HEK293 (cell line): Measurements from ENCODE around the gene TUBB2A.
A peak's percentile ranks its signal among the peaks of the same experiment; 100 is the strongest.

Experiments
- CTCF ChIA-PET: fragments of 350-600 bp; formaldehyde crosslinking; extraction: SDS; loops from one replicate; lab custom pipeline; 2021; ENCODE audit warnings: antibody characterized with exemption; lab: Yijun Ruan, JAX
- POLR2A ChIA-PET: fragments of 300-600 bp; formaldehyde crosslinking; extraction: SDS; loops from one replicate; lab custom pipeline; 2020; ENCODE audit warnings: antibody characterized with exemption, inconsistent platforms; lab: Yijun Ruan, JAX
- H3K27ac ChIP-seq: fragments of 200-500 bp; sonication (Bioruptor generic); 2 replicates; pipeline ENCODE4 v1.5.1; 2014; ENCODE audit warnings: low read depth, low read length, control low read depth, inconsistent platforms; ENCODE audit errors: extremely low read depth
- H3K36me3 ChIP-seq, 2 experiments: fragments of 200-500 bp in 1 of 2; sonication (Bioruptor generic) in 1 of 2; 1 replicate in 1 of 2; 2 replicates in 1 of 2; pipeline ENCODE4 v1.5.1; 2014 to 2017; ENCODE audit warnings: inconsistent platforms in 2 of 2, low read length in 2 of 2; ENCODE audit not compliant: control insufficient read depth in 2 of 2, insufficient read depth in 1 of 2
- H3K4me1 ChIP-seq: fragments of 200-500 bp; sonication (Bioruptor generic); 2 replicates; pipeline ENCODE4 v1.5.1; 2014; ENCODE audit warnings: mild to moderate bottlenecking, low read length, inconsistent platforms; ENCODE audit not compliant: control insufficient read depth, insufficient read depth
- H3K4me3 ChIP-seq: 2 replicates; pipeline ENCODE4 v1.5.1; 2011; ENCODE audit warnings: low read depth, mild to moderate bottlenecking, control low read depth, low read length, moderate library complexity
- H3K9me3 ChIP-seq: fragments of 200-500 bp; sonication (Bioruptor generic); 2 replicates; pipeline ENCODE4 v1.5.1; 2014; ENCODE audit warnings: low read depth, low read length, inconsistent platforms; ENCODE audit not compliant: control insufficient read depth, insufficient read depth
- EGR2 ChIP-seq: fragments of 450-650 bp; formaldehyde crosslinking; IDR thresholded peaks from 2 replicates; pipeline ENCODE4 v1.5.1; 2016; ENCODE audit warnings: low read depth, missing biosample characterization, missing genetic modification characterization
- GLIS1 ChIP-seq: fragments of 450-650 bp; formaldehyde crosslinking; IDR thresholded peaks from 2 replicates; pipeline ENCODE4 v1.5.1; 2016; ENCODE audit warnings: missing biosample characterization, missing genetic modification characterization
- KLF10 ChIP-seq: fragments of 450-650 bp; IDR thresholded peaks from 2 replicates; pipeline ENCODE4 v1.5.1; 2018; ENCODE audit warnings: missing biosample characterization, mild to moderate bottlenecking, missing genetic modification characterization
- KLF9 ChIP-seq: fragments of 450-650 bp; formaldehyde crosslinking; IDR thresholded peaks from 2 replicates; pipeline ENCODE4 v1.5.1; 2016; ENCODE audit warnings: missing biosample characterization, missing genetic modification characterization, low read depth
- MZF1 ChIP-seq: fragments of 450-650 bp; formaldehyde crosslinking; IDR thresholded peaks from 2 replicates; pipeline ENCODE4 v1.5.1; 2017; ENCODE audit warnings: missing biosample characterization, missing genetic modification characterization, borderline replicate concordance
- OSR2 ChIP-seq: fragments of 450-650 bp; formaldehyde crosslinking; IDR thresholded peaks from 2 replicates; pipeline ENCODE4 v1.5.1; 2016; ENCODE audit warnings: missing biosample characterization, missing genetic modification characterization
- PATZ1 ChIP-seq: fragments of 450-650 bp; formaldehyde crosslinking; IDR thresholded peaks from 2 replicates; pipeline ENCODE4 v1.5.1; 2016; ENCODE audit warnings: missing biosample characterization, missing genetic modification characterization
- REPIN1 ChIP-seq: fragments of 450-650 bp; formaldehyde crosslinking; IDR thresholded peaks from 2 replicates; pipeline ENCODE4 v1.5.1; 2017; ENCODE audit warnings: missing biosample characterization, missing genetic modification characterization, low read depth
- SCRT2 ChIP-seq: fragments of 450-650 bp; formaldehyde crosslinking; IDR thresholded peaks from 2 replicates; pipeline ENCODE4 v1.5.1; 2016; ENCODE audit warnings: missing biosample characterization, missing genetic modification characterization
- SP3 ChIP-seq: fragments of 450-650 bp; formaldehyde crosslinking; IDR thresholded peaks from 2 replicates; pipeline ENCODE4 v1.5.1; 2016; ENCODE audit warnings: missing biosample characterization, missing genetic modification characterization
- TCF7L2 ChIP-seq: IDR thresholded peaks from 2 replicates; pipeline ENCODE4 v1.6.1; 2011; ENCODE audit warnings: low read depth, mild to moderate bottlenecking, inconsistent platforms, low read length, moderate library complexity, borderline replicate concordance
- ZBTB11 ChIP-seq: fragments of 450-650 bp; formaldehyde crosslinking; conservative IDR thresholded peaks from 2 replicates; pipeline ENCODE4 v1.5.1; 2016; ENCODE audit warnings: low read depth, missing biosample characterization, missing genetic modification characterization
- ZBTB26 ChIP-seq: fragments of 450-650 bp; formaldehyde crosslinking; optimal IDR thresholded peaks from 2 replicates; pipeline ENCODE3; 2016; ENCODE audit warnings: missing biosample characterization, mild to moderate bottlenecking, missing genetic modification characterization
- ZFP69B ChIP-seq: fragments of 450-650 bp; formaldehyde crosslinking; IDR thresholded peaks from 2 replicates; pipeline ENCODE4 v1.5.1; 2016; ENCODE audit warnings: missing biosample characterization, missing genetic modification characterization
- ZNF148 ChIP-seq: fragments of 450-650 bp; formaldehyde crosslinking; IDR thresholded peaks from 2 replicates; pipeline ENCODE4 v1.5.0; 2017; ENCODE audit warnings: missing biosample characterization, missing genetic modification characterization, borderline replicate concordance
- ZNF292 ChIP-seq: fragments of 450-650 bp; formaldehyde crosslinking; IDR thresholded peaks from 2 replicates; pipeline ENCODE4 v1.5.1; 2016; ENCODE audit warnings: low read depth, missing biosample characterization, missing genetic modification characterization, borderline replicate concordance
- ZNF311 ChIP-seq: fragments of 450-650 bp; formaldehyde crosslinking; IDR thresholded peaks from 2 replicates; pipeline ENCODE4 v1.5.1; 2017; ENCODE audit warnings: missing biosample characterization, missing genetic modification characterization, borderline replicate concordance
- ZNF335 ChIP-seq: fragments of 450-650 bp; formaldehyde crosslinking; conservative IDR thresholded peaks from 2 replicates; pipeline ENCODE4 v1.5.1; 2016; ENCODE audit warnings: missing biosample characterization, missing genetic modification characterization
- ZNF341 ChIP-seq: fragments of 450-650 bp; formaldehyde crosslinking; IDR thresholded peaks from 2 replicates; pipeline ENCODE4; 2016; ENCODE audit warnings: low read depth, missing biosample characterization, missing genetic modification characterization
- ZNF449 ChIP-seq: fragments of 450-650 bp; formaldehyde crosslinking; IDR thresholded peaks from 2 replicates; pipeline ENCODE4 v1.5.1; 2017; ENCODE audit warnings: missing biosample characterization, mild to moderate bottlenecking, missing genetic modification characterization, moderate library complexity
- ZNF501 ChIP-seq: fragments of 450-650 bp; formaldehyde crosslinking; IDR thresholded peaks from 2 replicates; pipeline ENCODE4 v1.5.1; 2016; ENCODE audit warnings: missing biosample characterization, missing genetic modification characterization
- ZNF514 ChIP-seq: fragments of 450-650 bp; formaldehyde crosslinking; IDR thresholded peaks from 2 replicates; pipeline ENCODE4 v1.5.1; 2016; ENCODE audit warnings: missing biosample characterization, missing genetic modification characterization
- ZNF560 ChIP-seq: fragments of 450-650 bp; formaldehyde crosslinking; IDR thresholded peaks from 2 replicates; pipeline ENCODE4 v1.5.1; 2017; ENCODE audit warnings: missing biosample characterization, missing genetic modification characterization, borderline replicate concordance
- ZNF600 ChIP-seq: fragments of 450-650 bp; formaldehyde crosslinking; IDR thresholded peaks from 2 replicates; pipeline ENCODE4 v1.5.1; 2016; ENCODE audit warnings: missing biosample characterization, missing genetic modification characterization
- ZNF658 ChIP-seq: fragments of 450-650 bp; formaldehyde crosslinking; IDR thresholded peaks from 2 replicates; pipeline ENCODE4; 2016; ENCODE audit warnings: missing biosample characterization, missing genetic modification characterization
- ZNF76 ChIP-seq: fragments of 450-650 bp; formaldehyde crosslinking; IDR thresholded peaks from 2 replicates; pipeline ENCODE4; 2016; ENCODE audit warnings: low read depth, missing biosample characterization, missing genetic modification characterization, borderline replicate concordance
- ZNF792 ChIP-seq: fragments of 450-650 bp; formaldehyde crosslinking; IDR thresholded peaks from 2 replicates; pipeline ENCODE4 v1.5.1; 2016; ENCODE audit warnings: missing biosample characterization, missing genetic modification characterization

TUBB2A gene

GRCh38 chr6:3118353-3119039 is 38.8 kb downstream of the TUBB2A start, which contains the start of gene BPHL:
Gene BPHL (plus strand): TSS chr6:3118711. CDS start chr6:3118741, 30 bp downstream.
- ChIA-PET CTCF (interaction anchor here (0.6 to 1.0 kb wide), 2 partner anchors 129 to 315 kb away, joined by 3 read pairs; no protein-coding TSS in a partner anchor), POLR2A (interaction anchor here (0.5 to 1.0 kb wide), 11 partner anchors 9 to 146 kb away, joined by 3 to 6 read pairs (median 3); partner anchors contain the start of genes NQO2 and TUBB2A)
- Histone ChIP-seq H3K4me3 (peak within 1 kb of the TSS; percentile 94), H3K36me3 (peaks cover under 1 to 19% of the 10 kb centered on the region in 2 experiments), H3K4me1 (0 out of 2 replicates have a peak, but pooled peaks cover 3% of the 10 kb centered on the region), H3K27ac (peak within 1 kb of the TSS; percentile 87), H3K9me3 (no peaks in the 10 kb centered on the region)
- TF ChIP-seq ZNF658 (no peak), KLF10 (tag by site-specific recombination) (peak; percentile 39; the same call in 1 of the 2 replicates), OSR2 (no peak; the same call in 1 of the 2 replicates), ZNF449 (tag by site-specific recombination) (no peak), ZNF600 (tag by site-specific recombination) (peak; percentile 95), SP3 (peak; percentile 99), SCRT2 (tag by site-specific recombination) (peak; percentile 82), MZF1 (no peak), ZNF148 (tag by site-specific recombination) (no peak), ZNF311 (tag by site-specific recombination) (no peak), ZNF560 (tag by site-specific recombination) (no peak), ZFP69B (no peak), ZNF514 (tag by site-specific recombination) (no peak), TCF7L2 (no peak), REPIN1 (tag by site-specific recombination) (no peak), PATZ1 (peak; percentile 80), EGR2 (tag by site-specific recombination) (peak; percentile 84), ZNF792 (no peak), ZNF335 (peak; percentile 82), KLF9 (tag by site-specific recombination) (peak; percentile 99), ZNF501 (no peak), ZBTB26 (tag by site-specific recombination) (peak; percentile 99), ZNF76 (tag by site-specific recombination) (no peak), GLIS1 (tag by site-specific recombination) (peak; percentile 50; the same call in 1 of the 2 replicates), ZBTB11 (tag by site-specific recombination) (no peak; the same call in 1 of the 2 replicates), ZNF341 (tag by site-specific recombination) (peak; percentile 81), ZNF292 (tag by site-specific recombination) (no peak)
